AG09309 (cell line): ENCODE data around the gene KRTAP4-5.
"Not testable (repeated sequence)": the region's sequence is repeated elsewhere in the genome, so short reads cannot be mapped to it uniquely, and the experiment has no call there.

Source experiments
- DNase-seq: peaks from one replicate; pipeline ENCODE4 v3.0.0-alpha.2; 2010; ENCODE audit warnings: low read depth
- H3K4me3 ChIP-seq: 2 replicates; pipeline ENCODE4 v1.5.1; 2011; ENCODE audit warnings: mild to moderate bottlenecking, low read depth, low read length, moderate library complexity; ENCODE audit not compliant: control insufficient read depth
- CTCF ChIP-seq: IDR thresholded peaks from 2 replicates; pipeline ENCODE4 v1.5.1; 2011; ENCODE audit warnings: mild to moderate bottlenecking, low read depth, low read length, inconsistent platforms; ENCODE audit not compliant: insufficient read depth, control insufficient read depth; ENCODE audit errors: missing control alignments

Gene KRTAP4-5

GRCh38 chr17:41147531-41148204 is 2.0 kb downstream of the KRTAP4-5 start:
- no peak overlapping the region for H3K4me3 ChIP-seq
- TF ChIP-seq CTCF: no peak
- DNase-seq: no peak

- H3K4me3 ChIP-seq: no peak overlapping the region
- DNase-seq: no peak
- TF ChIP-seq CTCF: no peak
Observed at GRCh38 chr17:41145261-41145660, 4.4 kb downstream of the KRTAP4-5 start.

- TF ChIP-seq CTCF: no peak
- no peak overlapping the region for H3K4me3 ChIP-seq
- DNase-seq: no peak
Observed at GRCh38 chr17:41144846-41145245, 4.8 kb downstream of the KRTAP4-5 start.

GRCh38 chr17:41141361-41141760 is 8.3 kb downstream of the KRTAP4-5 start:
- no peak for TF ChIP-seq CTCF
- DNase-seq: no peak
- no peak overlapping the region for H3K4me3 ChIP-seq

- TF ChIP-seq CTCF: no peak
- no peak within 1 kb of the TSS for H3K4me3 ChIP-seq
- peak; percentile 82 for DNase-seq
Observed at GRCh38 chr17:41140360-41141131, 9.1 kb downstream of the KRTAP4-5 start, which contains the start of gene KRTAP4-6. KRTAP4-6 (minus strand) TSS chr17:41140544; CDS start chr17:41140487, 57 bp downstream.

GRCh38 chr17:41139865-41140264 is 9.8 kb downstream of the KRTAP4-5 start:
- not testable (repeated sequence) for DNase-seq, H3K4me3 ChIP-seq

- no peak for TF ChIP-seq CTCF
- DNase-seq: no peak
- H3K4me3 ChIP-seq: no peak overlapping the region
Observed at GRCh38 chr17:41133880-41134735, 15.5 kb downstream of the KRTAP4-5 start.
